Mesenchymal stem cell (in vitro differentiated cells and primary cell): Measurements from ENCODE around the gene TTLL6. TPM values are rescaled to one million over a fixed set of nuclear protein-coding genes. Genes with fewer than 3 reads are reported as not detected.

Experiments
- small RNA-seq: library from polyadenylated mRNA; stranded (forward); fragments of <200 nt; extraction: miRNeasy Mini kit (QIAGEN cat#:217004); gene quantifications from one replicate; pipeline ENCODE3, GENCODE V24; 2013; ENCODE audit warnings: low read depth

The TTLL6 gene

Small RNA genes lying within 50 kb of the gene (small RNA-seq; reads per million reads assigned to genes)
- not detected for gene COX6B1P2
- gene MIR3185 = not detected
- not detected for gene RF02132
- not detected for gene RF02133
- not detected for gene RN7SL125P
